Measurements from ENCODE around the gene SYNGR1. TPM values are rescaled to one million over a fixed set of nuclear protein-coding genes. Genes with fewer than 3 reads are reported as not detected.

Gene SYNGR1
- total RNA-seq, 1 experiment from 2014 or later, result 0.35 TPM

GRCh38 chr22:39363751-39364515, 14.1 kb downstream of the SYNGR1 start:
- ChIA-PET POLR2A (interaction anchor here (0.9 kb wide), 1 partner anchor 29 kb away, joined by 3 read pairs; no protein-coding TSS in a partner anchor), CTCF (interaction anchor here (0.6 to 0.8 kb wide), 2 partner anchors 21 to 354 kb away, joined by 3 to 4 read pairs; no protein-coding TSS in a partner anchor)
- Mint-ChIP-seq H3K36me3 (ENCODE audit: insufficient read depth, unreplicated experiment) (no peaks in the 10 kb centered on the region), H3K4me3 (ENCODE audit: unreplicated experiment) (no peak overlapping the region), H3K4me1 (ENCODE audit: insufficient read depth, unreplicated experiment) (peaks cover 9% of the 10 kb centered on the region), H3K27ac (ENCODE audit: low read depth, unreplicated experiment) (no peak overlapping the region), H3K27me3 (ENCODE audit: insufficient read depth, unreplicated experiment) (peaks cover 16% of the 10 kb centered on the region), H3K9me3 (ENCODE audit: unreplicated experiment) (no peaks in the 10 kb centered on the region)
- DNase-seq (ENCODE audit: unreplicated experiment), result no peak
- intact Hi-C loops (cut with micrococcal nuclease), result no loop called here
- TF ChIP-seq CTCF (IDR thresholded peaks at IDR 0.05; ENCODE audit: unreplicated experiment), result no peak
- no TSS peak for BruUV-seq (replicated peaks)

- no peak for DNase-seq (ENCODE audit: unreplicated experiment)
- POLR2A ChIA-PET, result interaction anchor here (0.5 kb wide), 1 partner anchor 1791 kb away, joined by 3 read pairs; no protein-coding TSS in a partner anchor
- peaks cover 16% of the 10 kb centered on the region for H3K27me3 Mint-ChIP-seq (ENCODE audit: insufficient read depth, unreplicated experiment)
- no peak overlapping the region for H3K4me3 Mint-ChIP-seq (ENCODE audit: unreplicated experiment)
- peak; percentile 6 for TF ChIP-seq CTCF (IDR thresholded peaks at IDR 0.05; ENCODE audit: unreplicated experiment)
- no TSS peak for BruUV-seq (replicated peaks)
- no peak overlapping the region for H3K27ac Mint-ChIP-seq (ENCODE audit: low read depth, unreplicated experiment)
- H3K36me3 Mint-ChIP-seq (ENCODE audit: insufficient read depth, unreplicated experiment), result no peaks in the 10 kb centered on the region
- peaks cover 9% of the 10 kb centered on the region for H3K4me1 Mint-ChIP-seq (ENCODE audit: insufficient read depth, unreplicated experiment)
- H3K9me3 Mint-ChIP-seq (ENCODE audit: unreplicated experiment), result no peaks in the 10 kb centered on the region
- CTCF ChIA-PET, result interaction anchor here (0.6 to 1.4 kb wide), 4 partner anchors 11 to 353 kb away, joined by 3 read pairs; no protein-coding TSS in a partner anchor
- intact Hi-C loops (cut with micrococcal nuclease), result no loop called here
Observed at GRCh38 chr22:39364714-39365491, 15.1 kb downstream of the SYNGR1 start.

GRCh38 chr22:39365492-39365780, 15.6 kb downstream of the SYNGR1 start:
- intact Hi-C loops (cut with micrococcal nuclease), result no loop called here
- H3K4me3 Mint-ChIP-seq (ENCODE audit: unreplicated experiment), result no peak overlapping the region
- DNase-seq (ENCODE audit: unreplicated experiment), result no peak
- peaks cover 8% of the 10 kb centered on the region for H3K4me1 Mint-ChIP-seq (ENCODE audit: insufficient read depth, unreplicated experiment)
- no TSS peak for BruUV-seq (replicated peaks)
- no peaks in the 10 kb centered on the region for H3K9me3 Mint-ChIP-seq (ENCODE audit: unreplicated experiment)
- H3K27me3 Mint-ChIP-seq (ENCODE audit: insufficient read depth, unreplicated experiment), result peaks cover 16% of the 10 kb centered on the region
- ChIA-PET POLR2A (no interaction called here), CTCF (interaction anchor here (0.7 to 1.4 kb wide), 2 partner anchors 43 to 159 kb away, joined by 3 read pairs; no protein-coding TSS in a partner anchor)
- no peaks in the 10 kb centered on the region for H3K36me3 Mint-ChIP-seq (ENCODE audit: insufficient read depth, unreplicated experiment)
- TF ChIP-seq CTCF (IDR thresholded peaks at IDR 0.05; ENCODE audit: unreplicated experiment), result no peak
- no peak overlapping the region for H3K27ac Mint-ChIP-seq (ENCODE audit: low read depth, unreplicated experiment)

- CTCF ChIA-PET, result interaction anchor here (0.6 kb wide), 2 partner anchors 20 to 134 kb away, joined by 4 to 5 read pairs; no protein-coding TSS in a partner anchor
Observed at GRCh38 chr22:39367035-39367434, 17.2 kb downstream of the SYNGR1 start.

More at GRCh38 chr22:39367035-39367434, 17.2 kb downstream of the SYNGR1 start:
- Mint-ChIP-seq H3K4me1 (ENCODE audit: insufficient read depth, unreplicated experiment) (no peaks in the 10 kb centered on the region), H3K9me3 (ENCODE audit: unreplicated experiment) (no peaks in the 10 kb centered on the region), H3K27me3 (ENCODE audit: insufficient read depth, unreplicated experiment) (peaks cover 16% of the 10 kb centered on the region), H3K27ac (ENCODE audit: low read depth, unreplicated experiment) (no peak overlapping the region), H3K4me3 (ENCODE audit: unreplicated experiment) (no peak overlapping the region), H3K36me3 (ENCODE audit: insufficient read depth, unreplicated experiment) (no peaks in the 10 kb centered on the region)
- DNase-seq (ENCODE audit: unreplicated experiment), result no peak
- no peak for TF ChIP-seq CTCF (IDR thresholded peaks at IDR 0.05; ENCODE audit: unreplicated experiment)
- POLR2A ChIA-PET, result interaction anchor here (0.9 kb wide), 1 partner anchor 48 kb away, joined by 3 read pairs; the partner anchor contains the start of gene RPL3
- intact Hi-C loops (cut with micrococcal nuclease), result no loop called here
- no TSS peak for BruUV-seq (replicated peaks)

Measured in MCF 10A (cell line).